Neural cell (in vitro differentiated cells): ENCODE results near the gene PSMC3.

Experiments
- EP300 ChIP-seq: fragments of 450-650 bp; conservative IDR thresholded peaks from 2 replicates; pipeline ENCODE4 v1.6.1; 2014; ENCODE audit warnings: antibody characterized with exemption, mild to moderate bottlenecking, moderate library complexity; ENCODE audit not compliant: poor library complexity, severe bottlenecking
- EZH2 ChIP-seq: fragments of 200-600, 300-800 bp; shearing (Covaris generic), sonication (generic); IDR thresholded peaks from 2 replicates; pipeline ENCODE4 v1.6.1; 2014; ENCODE audit warnings: antibody characterized with exemption, low read length, borderline replicate concordance, mild to moderate bottlenecking; ENCODE audit not compliant: insufficient read depth, poor library complexity, severe bottlenecking
- MXI1 ChIP-seq: fragments of 450-650 bp; conservative IDR thresholded peaks from 2 replicates; pipeline ENCODE4 v1.6.1; 2014; ENCODE audit warnings: antibody characterized with exemption, mild to moderate bottlenecking; ENCODE audit not compliant: poor library complexity, severe bottlenecking
- POLR2AphosphoS5 ChIP-seq: IDR thresholded peaks from 2 replicates; pipeline ENCODE4 v1.6.1; 2012
- RAD21 ChIP-seq: fragments of 450-650 bp; conservative IDR thresholded peaks from 2 replicates; pipeline ENCODE4 v1.6.1; 2014; ENCODE audit warnings: antibody characterized with exemption, mild to moderate bottlenecking, moderate library complexity
- SMC3 ChIP-seq: fragments of 450-650 bp; conservative IDR thresholded peaks from 2 replicates; pipeline ENCODE4 v1.6.1; 2014; ENCODE audit warnings: antibody characterized with exemption, mild to moderate bottlenecking, moderate library complexity; ENCODE audit not compliant: poor library complexity
- TAF1 ChIP-seq: IDR thresholded peaks from 2 replicates; pipeline ENCODE4 v1.6.1; 2012; ENCODE audit warnings: low read depth
- TF ChIP-seq, protein P1 (sequence below): fragments of 450-650 bp; IDR thresholded peaks from 2 replicates; pipeline ENCODE4 v1.5.1; 2014; ENCODE audit warnings: antibody characterized with exemption, mild to moderate bottlenecking, moderate library complexity; ENCODE audit not compliant: poor library complexity, severe bottlenecking

DNA sequence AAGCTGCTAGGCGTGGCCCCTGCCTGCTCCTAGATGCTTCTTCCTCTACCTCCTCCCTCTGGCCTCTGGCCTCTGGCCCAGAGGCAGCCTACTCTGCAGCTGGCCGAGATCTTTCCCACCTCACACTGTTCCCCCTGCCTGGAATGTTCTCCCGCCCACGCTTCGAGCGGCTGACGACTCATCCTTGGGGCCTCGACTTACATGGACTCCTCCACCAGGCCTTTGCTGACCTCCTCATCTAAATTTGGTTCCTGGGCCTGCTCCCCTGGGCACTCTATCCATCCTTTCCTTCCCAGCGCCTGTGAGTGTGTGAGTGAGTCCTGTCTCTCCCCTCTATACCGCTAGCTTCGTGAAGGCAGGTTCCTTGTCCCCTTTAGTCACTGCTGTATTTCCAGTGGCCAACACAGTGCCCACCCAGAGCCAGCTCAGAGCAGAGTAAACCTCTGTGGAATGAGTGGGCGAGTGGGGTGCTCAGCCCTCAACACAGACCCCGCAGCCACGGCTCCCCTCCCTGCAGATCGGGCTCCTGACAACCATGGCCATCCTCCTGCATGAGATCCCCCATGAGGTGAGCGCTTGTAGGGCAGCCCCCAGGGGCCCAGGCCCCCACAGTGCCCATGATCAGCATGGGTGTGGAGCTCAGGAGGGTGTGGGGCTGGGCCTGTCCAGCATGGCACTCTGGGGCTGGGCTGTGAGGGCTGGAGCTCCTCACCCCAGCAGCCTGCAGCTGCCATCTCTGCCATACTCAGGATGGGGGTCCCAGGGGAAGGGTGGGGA is 12.1 kb downstream of the PSMC3 start:
- TF ChIP-seq, protein P1, sequence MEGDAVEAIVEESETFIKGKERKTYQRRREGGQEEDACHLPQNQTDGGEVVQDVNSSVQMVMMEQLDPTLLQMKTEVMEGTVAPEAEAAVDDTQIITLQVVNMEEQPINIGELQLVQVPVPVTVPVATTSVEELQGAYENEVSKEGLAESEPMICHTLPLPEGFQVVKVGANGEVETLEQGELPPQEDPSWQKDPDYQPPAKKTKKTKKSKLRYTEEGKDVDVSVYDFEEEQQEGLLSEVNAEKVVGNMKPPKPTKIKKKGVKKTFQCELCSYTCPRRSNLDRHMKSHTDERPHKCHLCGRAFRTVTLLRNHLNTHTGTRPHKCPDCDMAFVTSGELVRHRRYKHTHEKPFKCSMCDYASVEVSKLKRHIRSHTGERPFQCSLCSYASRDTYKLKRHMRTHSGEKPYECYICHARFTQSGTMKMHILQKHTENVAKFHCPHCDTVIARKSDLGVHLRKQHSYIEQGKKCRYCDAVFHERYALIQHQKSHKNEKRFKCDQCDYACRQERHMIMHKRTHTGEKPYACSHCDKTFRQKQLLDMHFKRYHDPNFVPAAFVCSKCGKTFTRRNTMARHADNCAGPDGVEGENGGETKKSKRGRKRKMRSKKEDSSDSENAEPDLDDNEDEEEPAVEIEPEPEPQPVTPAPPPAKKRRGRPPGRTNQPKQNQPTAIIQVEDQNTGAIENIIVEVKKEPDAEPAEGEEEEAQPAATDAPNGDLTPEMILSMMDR, result no peak
- TF ChIP-seq EZH2 (no peak), POLR2AphosphoS5 (no peak), RAD21 (no peak), EP300 (no peak), TAF1 (no peak), MXI1 (no peak), SMC3 (no peak)
